GM12872 (cell line): Measurements from ENCODE around the gene GSTK1.

Experiments
- CTCF ChIP-seq: IDR thresholded peaks from 3 replicates; pipeline ENCODE4 v1.5.1; 2011; ENCODE audit warnings: low read depth, mild to moderate bottlenecking, low read length, moderate library complexity; ENCODE audit not compliant: insufficient read depth

Gene GSTK1

GRCh38 chr7:143292876-143293275, 29.6 kb downstream of the GSTK1 start:
- TF ChIP-seq CTCF, result no peak

DNA sequence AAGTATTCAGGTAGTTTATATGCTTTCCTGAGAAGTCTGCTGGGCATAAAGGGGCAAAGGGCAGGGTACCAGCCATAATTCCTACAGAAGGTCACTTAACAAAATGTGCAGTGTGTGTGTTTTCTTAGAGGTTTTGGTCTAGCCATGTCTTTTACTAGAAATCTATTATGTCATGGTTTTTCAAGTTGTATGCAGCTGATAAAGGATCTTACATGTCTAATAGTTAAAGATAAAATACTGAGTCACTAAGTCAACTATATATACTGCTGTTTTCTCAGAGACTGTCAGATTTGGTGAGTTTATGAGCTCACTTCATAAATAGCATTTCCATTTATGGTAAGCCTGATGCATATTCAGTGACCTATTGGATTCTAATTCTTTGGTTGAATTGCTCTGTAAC, 32.6 kb downstream of the GSTK1 start:
- TF ChIP-seq CTCF, result no peak

DNA sequence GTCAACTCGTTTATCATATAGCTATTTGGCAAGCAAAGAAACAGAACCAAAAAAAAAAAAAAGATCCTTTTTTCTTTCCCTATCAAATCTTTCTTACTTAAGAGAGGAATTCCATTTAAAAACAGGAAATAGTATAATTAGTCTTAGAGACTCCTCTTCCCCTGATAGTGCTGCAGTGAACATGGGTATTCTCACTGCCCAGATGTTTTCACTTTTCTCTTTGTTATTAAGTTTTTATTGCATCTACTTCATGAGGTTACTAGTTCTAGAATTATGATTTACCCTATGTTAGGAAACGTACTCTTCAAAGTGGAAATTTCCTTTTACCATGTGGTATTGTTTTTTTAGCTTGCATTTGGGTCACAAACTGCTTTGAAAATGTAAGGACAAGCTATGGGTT, 33.4 kb downstream of the GSTK1 start:
- no peak for TF ChIP-seq CTCF

DNA sequence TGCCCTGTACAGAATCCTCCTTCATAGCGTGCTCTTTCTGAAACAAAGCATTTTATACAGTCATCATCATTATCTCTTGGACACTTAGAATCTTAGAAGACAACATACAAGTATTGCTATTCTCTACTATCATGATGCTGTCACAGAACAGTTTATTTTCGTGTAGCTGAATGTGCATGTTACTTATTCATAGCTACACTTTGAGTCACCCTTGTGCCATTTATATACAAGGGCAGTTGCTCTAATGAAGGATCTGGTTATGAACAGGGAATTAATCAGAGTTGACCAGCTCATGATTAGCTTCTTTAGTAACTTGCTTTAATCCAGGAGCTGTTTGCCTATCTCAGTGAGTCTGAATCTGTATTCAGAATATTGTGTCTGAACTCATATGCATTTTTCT, 36.1 kb downstream of the GSTK1 start:
- no peak for TF ChIP-seq CTCF

- TF ChIP-seq CTCF, result peak; percentile 69
Measured at GRCh38 chr7:143299840-143300239, 36.6 kb downstream of the GSTK1 start.

GRCh38 chr7:143300959-143301935, 38.0 kb downstream of the GSTK1 start:
- TF ChIP-seq CTCF, result no peak

GRCh38 chr7:143303733-143304132, 40.5 kb downstream of the GSTK1 start:
- TF ChIP-seq CTCF, result no peak
